ENCODE results near the gene SH3TC2. TPM values are rescaled to one million over a fixed set of nuclear protein-coding genes. Genes with fewer than 3 reads are reported as not detected.

SH3TC2 gene
- total RNA-seq, 3 donors from 2014 or later, result 0.48 to 9.4 (median 2.3) TPM

GRCh38 chr5:149094996-149095395 is 32.1 kb upstream of the SH3TC2 start:
- Histone ChIP-seq H3K27me3 (no peaks in the 10 kb centered on the region), H3K4me3 (no peak overlapping the region), H3K4me1 (no peaks in the 10 kb centered on the region), H3K36me3 (no peaks in the 10 kb centered on the region), H3K27ac (no peak overlapping the region), H3K9me3 (peaks cover 17 to 18% of the 10 kb centered on the region in 2 donors)
- TF ChIP-seq CTCF (IDR thresholded peaks at IDR 0.05), result no peak
- no peak for TF ChIP-seq POLR2AphosphoS5 (IDR thresholded peaks at IDR 0.05)
- intact Hi-C loops (cut with DNase I; ENCODE audit: low total_unique reads), result no loop called here
- DNase-seq (ENCODE audit: low spot score in 2 of 2), result no peak

GRCh38 chr5:149093625-149094024 is 30.8 kb upstream of the SH3TC2 start:
- H3K36me3 ChIP-seq, result no peaks in the 10 kb centered on the region
- no peaks in the 10 kb centered on the region for H3K27me3 ChIP-seq
- intact Hi-C loops (cut with DNase I; ENCODE audit: low total_unique reads), result no loop called here
- no peaks in the 10 kb centered on the region for H3K4me1 ChIP-seq
- no peak overlapping the region for H3K4me3 ChIP-seq
- no peak overlapping the region for H3K27ac ChIP-seq
- no peak for DNase-seq (ENCODE audit: low spot score in 2 of 2)
- peaks cover 14% of the 10 kb centered on the region in 2 donors for H3K9me3 ChIP-seq
- no peak for TF ChIP-seq POLR2AphosphoS5 (IDR thresholded peaks at IDR 0.05)
- no peak for TF ChIP-seq POLR2A (IDR thresholded peaks at IDR 0.05)
- no peak for TF ChIP-seq CTCF (IDR thresholded peaks at IDR 0.05)

- intact Hi-C loops (cut with DNase I; ENCODE audit: low total_unique reads), result no loop called here
- H3K27ac ChIP-seq, result no peak overlapping the region
- H3K27me3 ChIP-seq, result no peaks in the 10 kb centered on the region
- H3K4me1 ChIP-seq, result no peaks in the 10 kb centered on the region
- DNase-seq (ENCODE audit: low spot score in 2 of 2), result no peak
- TF ChIP-seq POLR2A (IDR thresholded peaks at IDR 0.05) (no peak), CTCF (IDR thresholded peaks at IDR 0.05) (no peak), POLR2AphosphoS5 (IDR thresholded peaks at IDR 0.05) (no peak)
- H3K36me3 ChIP-seq, result no peaks in the 10 kb centered on the region
- H3K9me3 ChIP-seq, result no peaks in the 10 kb centered on the region
- no peak overlapping the region for H3K4me3 ChIP-seq
Measured at GRCh38 chr5:149089796-149090195, 26.9 kb upstream of the SH3TC2 start.

- no peak for DNase-seq (ENCODE audit: low spot score in 2 of 2)
- H3K4me3 ChIP-seq, result no peak overlapping the region
- no peaks in the 10 kb centered on the region for H3K9me3 ChIP-seq
- no peak for TF ChIP-seq POLR2AphosphoS5 (IDR thresholded peaks at IDR 0.05)
- H3K4me1 ChIP-seq, result no peaks in the 10 kb centered on the region
- no peaks in the 10 kb centered on the region for H3K27me3 ChIP-seq
- no peaks in the 10 kb centered on the region for H3K36me3 ChIP-seq
- intact Hi-C loops (cut with DNase I; ENCODE audit: low total_unique reads), result no loop called here
- H3K27ac ChIP-seq, result no peak overlapping the region
Measured at GRCh38 chr5:149088686-149089085, 25.8 kb upstream of the SH3TC2 start.

GRCh38 chr5:149083846-149084245 is 21.0 kb upstream of the SH3TC2 start:
- H3K9me3 ChIP-seq, result no peaks in the 10 kb centered on the region
- H3K4me3 ChIP-seq, result no peak overlapping the region
- no peak for DNase-seq (ENCODE audit: low spot score in 2 of 2)
- no peaks in the 10 kb centered on the region for H3K4me1 ChIP-seq
- intact Hi-C loops (cut with DNase I; ENCODE audit: low total_unique reads), result no loop called here
- H3K27ac ChIP-seq, result no peak overlapping the region
- TF ChIP-seq POLR2AphosphoS5 (IDR thresholded peaks at IDR 0.05) (no peak), POLR2A (IDR thresholded peaks at IDR 0.05) (no peak), CTCF (IDR thresholded peaks at IDR 0.05) (no peak)
- H3K36me3 ChIP-seq, result no peaks in the 10 kb centered on the region
- H3K27me3 ChIP-seq, result no peaks in the 10 kb centered on the region

- Histone ChIP-seq H3K4me3 (no peak overlapping the region), H3K27ac (no peak overlapping the region), H3K27me3 (no peaks in the 10 kb centered on the region), H3K9me3 (no peaks in the 10 kb centered on the region), H3K36me3 (no peaks in the 10 kb centered on the region), H3K4me1 (no peaks in the 10 kb centered on the region)
- intact Hi-C loops (cut with DNase I; ENCODE audit: low total_unique reads), result no loop called here
- no peak for DNase-seq (ENCODE audit: low spot score in 2 of 2)
- no peak for TF ChIP-seq CTCF (IDR thresholded peaks at IDR 0.05)
- TF ChIP-seq POLR2A (IDR thresholded peaks at IDR 0.05), result no peak
- no peak for TF ChIP-seq POLR2AphosphoS5 (IDR thresholded peaks at IDR 0.05)
Measured at GRCh38 chr5:149082271-149082670, 19.4 kb upstream of the SH3TC2 start.

Data from breast epithelium (tissue), 4 donors.